Body of pancreas (tissue), 4 donors: ENCODE results near the gene SERPINB6. TPM values are rescaled to one million over a fixed set of nuclear protein-coding genes. Genes with fewer than 3 reads are reported as not detected.
"Not testable (repeated sequence)": the region's sequence is repeated elsewhere in the genome, so short reads cannot be mapped to it uniquely, and the experiment has no call there.

Experiments
- ATAC-seq: fragments of 150-250 bp; one replicate; pipeline ENCODE4 v1.9.1; 2016
- DNase-seq, 4 donors: peaks; one replicate each; pipeline ENCODE4 v3.0.0-alpha.2; 2019
- H3K27ac ChIP-seq, 4 donors: fragments of 200-600 bp; sonication (generic); 1 replicate in 3 of 4; 2 replicates in 1 of 4; pipeline versions ENCODE4 v1.5.1 to v1.6.1; 2016 to 2019; ENCODE audit warnings: mild to moderate bottlenecking in 1 of 4, mixed read lengths in 1 of 4, moderate library complexity in 1 of 4
- H3K27me3 ChIP-seq, 2 donors: fragments of 200-600 bp; sonication (generic); one replicate each; pipeline ENCODE4 v1.6.0; 2016; ENCODE audit warnings: mild to moderate bottlenecking in 1 of 2
- H3K36me3 ChIP-seq, 2 donors: fragments of 200-600 bp; sonication (generic); replicated peaks in 1 of 2; 2 replicates each; pipeline ENCODE4 v1.5.1; 2016; ENCODE audit warnings: low read depth in 2 of 2; ENCODE audit not compliant: insufficient read depth in 1 of 2
- H3K4me1 ChIP-seq: fragments of 200-600 bp; sonication (generic); one replicate; pipeline ENCODE4 v1.6.0; 2016
- H3K4me3 ChIP-seq, 2 donors: fragments of 200-600 bp; sonication (generic); 1 replicate in 1 of 2; 2 replicates in 1 of 2; pipeline ENCODE4 v1.5.1; 2016 to 2019
- H3K9me3 ChIP-seq, 3 donors: fragments of 200-600 bp; sonication (generic); 1 replicate in 2 of 3; 2 replicates in 1 of 3; pipeline ENCODE4 v1.5.1; 2016
- POLR2A ChIP-seq, 3 donors: fragments of 450-650 bp; IDR thresholded peaks; one replicate each; pipeline ENCODE4 v1.6.1; 2016; ENCODE audit warnings: antibody characterized with exemption in 3 of 3, mild to moderate bottlenecking in 2 of 3
- WGBS, 2 donors: methylation state at CpG; one replicate each; pipeline ENCODE4 v1.1.5; 2017; 5-methylcytosine and 5-hydroxymethylcytosine counted together
- intact Hi-C: fragments of 100-400 bp; cut with DNase I; formaldehyde crosslinking; loops from one replicate; pipeline ENCODE4 v1.15.1; 2023
- total RNA-seq, 2 donors: library from RNA; depleted of rRNA; stranded (reverse); fragments of >200 nt; gene quantifications; one replicate each; pipeline ENCODE4 v1.1.0, GENCODE V29; 2016
- TF ChIP-seq, protein P1 (sequence below), 7 experiments: fragments of 450-650 bp in 4 of 7; fragments of 200-600 bp in 3 of 7; sonication (generic) in 3 of 7; IDR thresholded peaks; one replicate each; pipeline ENCODE4 v1.5.1; 2016 to 2019; ENCODE audit warnings: antibody characterized with exemption in 7 of 7

Gene SERPINB6
- total RNA-seq, 2 donors from 2014 or later = 113 to 147 TPM

- 4 to 8% methylated on average over 11 to 15 of the region's 16 CpGs for WGBS, 2 donors
- H3K27ac ChIP-seq = peak overlapping the region in 3 of 4 donors; percentile 85 to 92 (median 88)
- H3K4me1 ChIP-seq = peaks cover 32% of the 10 kb centered on the region
- H3K36me3 ChIP-seq, H3K4me3 ChIP-seq, H3K9me3 ChIP-seq, H3K27me3 ChIP-seq, intact Hi-C loops, DNase-seq: not testable (repeated sequence)
- TF ChIP-seq, protein P1, sequence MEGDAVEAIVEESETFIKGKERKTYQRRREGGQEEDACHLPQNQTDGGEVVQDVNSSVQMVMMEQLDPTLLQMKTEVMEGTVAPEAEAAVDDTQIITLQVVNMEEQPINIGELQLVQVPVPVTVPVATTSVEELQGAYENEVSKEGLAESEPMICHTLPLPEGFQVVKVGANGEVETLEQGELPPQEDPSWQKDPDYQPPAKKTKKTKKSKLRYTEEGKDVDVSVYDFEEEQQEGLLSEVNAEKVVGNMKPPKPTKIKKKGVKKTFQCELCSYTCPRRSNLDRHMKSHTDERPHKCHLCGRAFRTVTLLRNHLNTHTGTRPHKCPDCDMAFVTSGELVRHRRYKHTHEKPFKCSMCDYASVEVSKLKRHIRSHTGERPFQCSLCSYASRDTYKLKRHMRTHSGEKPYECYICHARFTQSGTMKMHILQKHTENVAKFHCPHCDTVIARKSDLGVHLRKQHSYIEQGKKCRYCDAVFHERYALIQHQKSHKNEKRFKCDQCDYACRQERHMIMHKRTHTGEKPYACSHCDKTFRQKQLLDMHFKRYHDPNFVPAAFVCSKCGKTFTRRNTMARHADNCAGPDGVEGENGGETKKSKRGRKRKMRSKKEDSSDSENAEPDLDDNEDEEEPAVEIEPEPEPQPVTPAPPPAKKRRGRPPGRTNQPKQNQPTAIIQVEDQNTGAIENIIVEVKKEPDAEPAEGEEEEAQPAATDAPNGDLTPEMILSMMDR (IDR thresholded peaks at IDR 0.05) = peak; percentile 30 to 76 (median 64)
- peak; percentile 68 for ATAC-seq
Observed at GRCh38 chr6:2998249-2998997, 27.1 kb upstream of the SERPINB6 start.

DNA sequence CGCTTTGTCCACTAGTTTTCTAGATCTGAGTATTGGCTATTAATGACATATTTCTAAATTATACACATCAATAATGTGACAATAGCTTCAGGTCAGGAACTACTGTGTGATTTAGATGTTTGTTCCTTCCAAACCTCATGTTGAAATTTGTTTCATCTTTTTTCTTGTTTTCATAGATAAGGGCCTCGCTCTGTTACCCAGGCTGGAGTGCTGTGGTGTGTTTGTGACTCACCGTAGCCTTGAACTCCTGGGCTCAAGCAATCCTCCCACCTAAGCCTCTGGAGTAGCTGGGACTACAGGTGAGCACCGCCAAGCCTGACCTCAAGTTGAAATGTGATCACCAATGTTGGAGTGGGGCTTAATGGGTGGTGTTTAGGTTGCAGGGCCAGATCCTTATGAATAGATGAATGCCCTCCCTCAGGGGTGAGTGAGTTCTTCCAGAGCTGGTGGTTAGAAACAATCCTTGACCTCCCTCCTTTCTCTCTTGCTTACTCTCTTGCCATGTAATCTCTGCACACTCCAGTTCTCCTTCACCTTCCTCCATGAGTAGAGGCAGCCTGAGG, 22.5 kb upstream of the SERPINB6 start:
- 86 to 90% methylated on average over 4 of the region's 4 CpGs for whole genome bisulfite sequencing, 2 donors
- H3K4me3 ChIP-seq = no peak overlapping the region
- H3K27me3 ChIP-seq = no peaks in the 10 kb centered on the region
- no peak overlapping the region for H3K27ac ChIP-seq
- no peaks in the 10 kb centered on the region for H3K36me3 ChIP-seq
- peaks cover 5% of the 10 kb centered on the region for H3K4me1 ChIP-seq
- TF ChIP-seq, protein P1 (IDR thresholded peaks at IDR 0.05) = no peak
- TF ChIP-seq POLR2A (IDR thresholded peaks at IDR 0.05) = no peak
- ATAC-seq (no peak), DNase-seq (peak in 1 of 4 donors; percentile 37)
- no peaks in the 10 kb centered on the region for H3K9me3 ChIP-seq
- intact Hi-C loops = no loop called here

DNA sequence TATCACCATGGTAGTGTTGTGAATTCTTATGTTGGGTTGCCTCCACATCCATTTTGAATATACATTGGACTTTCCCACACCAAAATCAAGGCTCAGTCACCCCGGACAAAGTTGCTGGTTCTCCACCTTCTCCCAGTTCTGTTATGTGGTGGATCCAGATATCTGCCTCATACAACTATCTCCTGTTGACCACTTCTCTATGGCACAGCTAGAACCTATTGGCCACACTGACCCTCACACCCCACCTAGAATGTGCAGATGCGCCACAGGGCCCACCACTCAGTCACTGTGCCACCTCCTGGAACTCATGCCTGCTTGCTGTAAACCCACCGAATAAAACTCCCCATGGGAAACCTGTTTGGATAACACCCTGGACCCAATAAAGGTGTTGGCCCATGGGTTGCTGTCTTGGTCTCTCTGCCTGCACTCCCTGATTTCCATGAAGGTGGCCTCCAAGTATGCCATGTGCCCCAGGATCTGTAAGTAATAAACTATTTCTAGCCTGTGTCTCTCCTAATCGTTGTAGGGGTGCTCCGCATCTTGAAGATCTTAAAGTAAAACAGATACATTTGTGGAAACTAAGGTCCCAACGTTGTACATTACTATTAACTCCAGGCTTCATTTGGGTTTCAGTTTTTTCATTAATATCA, 21.1 kb upstream of the SERPINB6 start:
- peaks cover 10% of the 10 kb centered on the region for H3K4me1 ChIP-seq
- intact Hi-C loops = no loop called here
- H3K9me3 ChIP-seq = no peaks in the 10 kb centered on the region
- no peak overlapping the region for H3K4me3 ChIP-seq
- ATAC-seq (no peak), DNase-seq (no peak)
- H3K27me3 ChIP-seq = no peaks in the 10 kb centered on the region
- H3K27ac ChIP-seq = no peak overlapping the region
- WGBS, 2 donors = 86 to 89% methylated on average over 6 of the region's 6 CpGs
- no peak for TF ChIP-seq POLR2A (IDR thresholded peaks at IDR 0.05)
- TF ChIP-seq, protein P1 (IDR thresholded peaks at IDR 0.05) = no peak
- H3K36me3 ChIP-seq = no peaks in the 10 kb centered on the region

- DNase-seq (peak in 1 of 4 donors; percentile 26), ATAC-seq (no peak)
- H3K4me3 ChIP-seq = peak overlapping the region in 1 of 2 donors; percentile 51
- no peaks in the 10 kb centered on the region for H3K27me3 ChIP-seq
- peaks cover 17% of the 10 kb centered on the region for H3K4me1 ChIP-seq
- peak in 1 of 3 donors; percentile 11 for TF ChIP-seq POLR2A (IDR thresholded peaks at IDR 0.05)
- TF ChIP-seq, protein P1 (IDR thresholded peaks at IDR 0.05) = no peak
- WGBS, 2 donors = 2 to 8% methylated on average over 10 of the region's 10 CpGs
- H3K9me3 ChIP-seq = no peaks in the 10 kb centered on the region
- intact Hi-C loops = no loop called here
- H3K36me3 ChIP-seq = no peaks in the 10 kb centered on the region
- H3K27ac ChIP-seq = peak overlapping the region; percentile 92 to 96 (median 94)
Observed at GRCh38 chr6:2990932-2991506, 19.7 kb upstream of the SERPINB6 start.
